Measurements from ENCODE around the gene PFKM.

Gene PFKM

DNA sequence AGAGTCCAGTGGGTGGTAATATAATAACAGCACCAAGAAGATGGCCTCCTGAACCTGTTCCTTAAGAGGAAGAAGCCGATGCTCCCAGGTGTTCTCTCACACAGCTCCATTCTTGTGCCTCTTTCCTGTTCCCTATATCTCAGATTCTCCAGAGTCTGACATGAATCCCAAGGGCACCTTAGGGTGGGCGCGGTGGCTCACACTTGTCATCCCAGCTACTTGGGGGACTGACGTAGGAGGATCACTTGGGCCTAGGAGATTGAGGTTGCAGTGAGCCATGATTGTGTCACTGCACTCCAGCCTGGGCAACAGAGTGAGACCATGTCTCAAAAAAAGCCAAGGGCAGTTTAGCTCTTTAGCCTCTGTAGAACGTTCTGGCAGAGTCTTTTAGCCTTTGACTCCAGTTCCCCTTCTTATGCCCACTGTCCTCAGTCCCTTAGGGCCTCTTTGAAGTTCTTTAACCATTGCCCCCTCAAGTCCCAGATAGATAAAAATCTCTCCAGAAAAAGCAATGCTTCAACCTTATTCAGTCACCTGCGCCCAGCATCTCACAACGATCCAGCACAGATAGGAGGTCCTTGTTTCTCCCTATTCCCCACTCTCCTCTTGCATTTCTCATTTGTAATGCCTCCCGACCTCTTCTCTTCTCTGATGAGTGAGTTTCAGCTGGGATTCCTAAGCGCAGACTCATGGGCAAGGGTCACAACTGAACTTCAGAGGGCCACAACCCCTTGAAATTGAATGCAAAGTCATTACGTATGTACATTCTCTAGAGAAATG, 68.9 kb downstream of the PFKM start:
- no peak for DNase-seq (ENCODE audit: low read depth, low spot score)

DNA sequence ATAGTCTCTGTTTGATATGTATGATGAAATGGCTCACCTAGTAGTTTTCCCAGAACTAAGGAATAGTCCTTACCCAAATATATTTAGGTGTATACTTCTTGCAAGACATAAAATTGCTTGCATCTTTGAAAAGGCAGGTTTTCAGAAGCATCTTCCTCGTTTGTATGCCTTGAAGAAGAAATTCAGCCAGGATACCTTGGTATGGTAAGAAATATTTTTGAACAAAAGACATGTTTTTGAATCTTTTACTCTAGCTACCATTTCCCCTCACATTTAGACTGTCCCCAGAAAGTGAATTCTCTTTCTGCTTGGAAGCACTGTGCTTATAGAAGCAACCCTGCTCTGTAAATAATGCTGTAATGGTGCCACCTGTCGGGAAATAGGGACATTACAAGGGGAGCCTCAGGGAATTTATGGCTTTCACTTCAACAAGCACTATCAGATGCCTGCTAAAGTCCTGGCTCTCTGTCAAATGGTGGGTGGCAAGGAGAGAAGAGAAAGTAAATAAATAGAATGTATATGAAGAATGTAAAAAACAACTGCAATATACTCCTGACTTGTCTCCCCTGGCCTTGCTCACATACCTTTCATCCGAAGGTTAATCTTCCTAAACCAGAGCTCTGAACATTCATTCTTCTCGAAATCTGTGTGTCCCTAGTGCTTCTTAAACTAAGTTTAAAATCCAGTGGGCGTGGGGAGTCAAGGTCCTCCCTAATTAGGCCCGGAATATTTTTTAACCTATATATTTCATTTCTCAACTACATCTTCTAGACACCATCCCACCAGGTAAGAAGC, 70.4 kb downstream of the PFKM start:
- DNase-seq (ENCODE audit: low read depth, low spot score): no peak

DNA sequence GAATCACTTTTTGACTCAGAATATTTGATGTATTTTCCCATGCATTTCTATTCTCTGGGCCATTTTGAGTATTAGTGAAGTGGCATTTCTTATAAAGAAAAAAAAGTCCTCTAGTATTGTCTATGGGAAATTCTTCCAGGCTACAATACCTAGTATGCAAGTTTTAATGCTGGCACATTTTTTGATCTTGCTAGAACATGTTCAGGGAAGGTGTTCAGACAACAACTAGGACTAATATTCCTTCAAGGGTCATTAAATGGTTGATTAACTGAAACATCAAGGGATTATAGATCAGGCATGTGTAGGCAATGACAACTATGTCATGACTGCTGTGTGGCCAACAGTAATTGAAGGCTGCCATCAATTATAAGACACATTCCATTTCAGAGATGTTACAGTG, 71.9 kb downstream of the PFKM start:
- DNase-seq (ENCODE audit: low read depth, low spot score): no peak

DNA sequence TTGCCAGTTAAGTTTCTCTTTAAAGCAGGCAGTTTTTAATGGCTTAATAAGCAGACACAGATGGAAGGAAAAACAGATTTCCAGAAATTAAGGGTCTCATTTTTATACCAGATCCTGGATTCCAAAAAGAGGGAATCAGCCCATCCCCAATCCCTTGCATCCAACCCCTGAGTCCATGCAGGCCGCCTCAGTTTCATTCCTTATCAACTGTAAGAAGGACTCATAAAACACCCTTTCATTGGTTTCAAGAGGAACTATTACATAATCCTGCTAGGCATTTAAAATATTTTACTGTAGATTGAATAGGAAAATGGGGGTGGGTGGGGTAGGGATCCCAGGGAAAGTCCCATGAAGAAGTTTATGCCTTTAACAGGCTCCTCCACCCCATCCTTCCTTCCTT, 73.7 kb downstream of the PFKM start:
- no peak for DNase-seq (ENCODE audit: low read depth, low spot score)

DNA sequence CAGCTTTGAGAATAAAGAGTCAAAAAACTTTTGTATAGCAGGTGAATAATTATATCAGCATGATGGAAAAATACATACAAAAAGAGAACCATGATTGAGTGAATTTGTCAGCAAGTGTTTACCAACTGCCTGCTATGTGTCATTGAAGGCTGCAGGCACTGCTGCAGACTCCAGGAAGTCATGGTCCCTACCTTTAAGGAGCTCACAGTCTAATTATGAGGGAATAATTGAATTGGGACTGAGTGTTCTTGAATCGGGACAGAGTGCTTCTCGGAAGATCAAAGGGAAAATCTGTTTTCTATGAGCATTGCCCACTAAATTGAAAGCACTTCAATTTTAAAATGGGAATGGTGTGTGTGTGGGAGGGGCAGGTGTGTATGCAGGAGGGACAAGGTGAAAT, 74.5 kb downstream of the PFKM start:
- DNase-seq (ENCODE audit: low read depth, low spot score): no peak

DNA sequence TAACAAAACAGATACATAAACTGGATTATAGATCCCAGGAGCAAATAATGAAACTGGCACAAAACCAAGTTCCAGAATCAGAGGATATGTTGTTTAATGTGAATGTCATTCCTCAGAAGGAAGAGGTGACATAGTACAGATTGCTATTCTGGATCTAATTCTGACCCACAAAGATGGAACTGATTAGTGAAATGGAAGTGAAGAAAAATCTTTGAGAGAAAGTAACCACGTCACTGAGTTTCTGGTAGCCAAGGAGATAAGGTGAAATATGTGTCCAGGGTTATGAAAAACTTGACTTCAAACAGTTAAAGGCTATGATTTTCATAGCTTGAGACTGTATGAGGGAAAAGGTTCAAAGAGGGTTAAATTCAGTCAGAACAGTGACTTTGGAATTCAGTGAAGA, 75.6 kb downstream of the PFKM start:
- no peak for DNase-seq (ENCODE audit: low read depth, low spot score)

Measured in brain pericyte (primary cell).